UCSD-AML1 (cell line): ENCODE measurements around the gene RELT.
A peak's percentile ranks its signal among the peaks of the same experiment; 100 is the strongest.

ENCODE experiments used
- DNase-seq: peaks from one replicate; lab custom pipeline; 2025; ENCODE audit not compliant: unreplicated experiment; lab: John Stamatoyannopoulos, UW

The RELT gene

DNA sequence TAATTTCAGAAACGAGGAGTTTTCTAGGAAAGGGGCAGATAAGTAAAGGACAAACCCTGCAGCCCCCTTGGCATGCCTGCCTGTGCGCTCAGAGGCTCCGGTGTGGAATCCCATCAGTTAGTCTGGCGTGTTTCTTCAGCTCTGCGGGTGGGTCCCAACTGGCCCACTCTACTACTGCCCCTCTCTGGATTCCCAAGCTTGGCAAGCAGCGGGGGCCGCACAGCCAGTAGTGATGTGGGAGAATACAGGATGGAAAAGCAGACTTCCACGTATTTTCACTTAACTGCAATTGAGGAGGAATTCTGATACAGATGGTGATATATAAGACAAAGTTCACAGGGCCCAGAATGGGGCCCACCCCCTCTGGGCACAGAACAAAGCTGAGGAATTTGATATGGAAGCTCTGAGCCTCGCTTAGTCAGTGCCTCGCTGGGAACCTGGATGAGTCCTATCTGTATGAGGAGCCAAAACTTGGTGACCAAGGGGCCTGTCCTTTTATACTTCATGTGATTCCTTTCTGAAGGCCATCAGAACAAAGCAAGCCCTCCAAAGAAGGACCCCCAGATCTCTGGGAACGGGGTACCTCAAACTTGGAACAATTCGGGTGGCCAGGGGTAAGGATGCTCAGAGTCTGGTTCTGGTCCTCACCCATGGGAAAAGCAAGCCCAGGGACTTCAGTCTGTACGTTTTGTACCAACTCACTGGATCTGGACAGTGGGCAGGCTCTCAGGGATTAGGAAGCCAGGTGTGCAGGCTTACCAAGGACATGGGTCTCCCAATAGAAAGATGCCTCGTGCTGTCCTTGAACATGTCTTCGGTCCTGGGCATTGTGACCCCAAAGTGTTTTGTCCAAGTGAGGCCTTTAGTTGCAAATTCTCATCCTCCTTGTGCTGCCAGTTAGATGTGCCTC, 26.0 kb downstream of the RELT start:
- no peak for DNase-seq

- DNase-seq: no peak
Measured at GRCh38 chr11:73402834-73403185, 26.6 kb downstream of the RELT start.

GRCh38 chr11:73403541-73403940, 27.3 kb downstream of the RELT start:
- no peak for DNase-seq

DNA sequence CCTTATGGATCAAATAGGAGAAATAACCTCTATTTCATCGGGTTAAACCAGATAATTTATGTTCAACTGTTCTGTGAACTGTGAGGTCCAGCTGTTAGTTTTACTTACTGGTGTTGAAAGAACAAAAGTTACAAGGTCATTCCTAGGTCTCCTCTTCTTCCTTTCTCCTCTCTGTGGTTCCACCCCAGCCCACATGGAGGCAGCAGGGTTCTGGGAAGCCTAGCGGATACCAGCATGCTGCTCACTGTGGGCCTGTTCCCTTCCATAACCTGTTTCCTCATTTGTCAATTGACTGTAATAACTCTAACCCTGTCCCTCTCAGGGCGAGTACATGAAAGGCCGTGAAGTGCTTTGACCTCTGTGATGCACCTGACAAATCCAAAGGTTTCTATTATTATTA, 27.8 kb downstream of the RELT start:
- peak; percentile 64 for DNase-seq

GRCh38 chr11:73404506-73405145, 28.4 kb downstream of the RELT start:
- no peak for DNase-seq

- no peak for DNase-seq
Measured at GRCh38 chr11:73405146-73405510, 28.9 kb downstream of the RELT start.

DNA sequence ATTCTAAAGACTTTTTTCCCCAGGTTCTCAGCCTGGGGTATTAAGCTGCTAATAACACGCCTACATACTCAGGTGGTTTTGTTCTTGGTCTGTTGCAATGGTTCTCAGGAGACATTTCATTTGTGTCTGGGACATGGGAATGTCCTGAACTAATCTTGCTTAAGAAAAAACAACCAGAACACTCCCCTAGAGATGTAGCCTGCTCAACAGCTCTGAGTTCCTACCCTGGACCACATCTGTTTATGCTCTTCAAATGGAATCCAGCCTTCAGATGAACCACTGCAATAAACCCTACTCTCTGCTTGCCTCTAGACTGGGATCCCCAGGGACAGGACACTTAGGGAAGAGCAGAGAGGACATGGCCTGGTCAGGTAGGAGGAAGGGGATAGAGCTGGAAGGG, 29.9 kb downstream of the RELT start:
- DNase-seq: no peak

GRCh38 chr11:73406619-73407018, 30.4 kb downstream of the RELT start:
- DNase-seq: no peak

DNA sequence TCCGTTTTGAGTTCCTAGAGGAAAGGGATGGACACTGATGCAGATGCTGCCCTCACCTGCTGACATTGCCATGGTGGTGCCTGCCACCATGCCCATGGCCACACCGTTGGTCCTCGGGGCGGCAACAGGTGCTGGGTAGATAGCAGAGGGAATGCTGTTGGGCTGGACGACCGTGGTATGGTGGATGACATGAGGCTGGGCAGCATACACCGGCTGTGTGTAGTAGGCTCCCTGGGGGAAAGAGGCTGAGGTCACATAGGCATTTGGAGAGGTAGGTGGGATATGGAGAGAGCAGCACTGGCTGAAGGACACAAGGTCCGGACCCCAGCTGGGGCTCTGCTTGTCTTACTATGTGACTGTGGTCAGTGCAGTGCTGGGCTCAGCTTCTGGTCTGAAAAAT, 33.2 kb downstream of the RELT start:
- no peak for DNase-seq

DNA sequence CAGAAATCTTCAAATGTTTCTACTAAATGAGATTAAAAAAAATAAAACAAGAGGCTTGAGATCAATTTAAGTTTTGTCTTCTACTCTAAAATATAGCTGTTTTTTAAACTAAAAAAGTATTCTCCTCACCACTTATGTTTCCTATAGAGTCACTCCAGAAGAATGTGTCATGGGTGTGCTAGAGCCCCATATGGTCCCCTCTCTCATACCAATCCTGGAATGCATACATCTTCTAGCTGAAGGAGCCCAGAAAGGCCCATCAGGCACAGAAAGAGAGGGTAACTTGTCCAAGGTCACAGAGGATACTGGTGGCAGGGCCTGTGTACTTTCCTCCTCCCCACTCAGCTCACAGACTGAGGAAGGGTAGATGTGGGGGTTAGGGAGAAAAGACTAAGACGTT, 34.4 kb downstream of the RELT start:
- DNase-seq: no peak

DNA sequence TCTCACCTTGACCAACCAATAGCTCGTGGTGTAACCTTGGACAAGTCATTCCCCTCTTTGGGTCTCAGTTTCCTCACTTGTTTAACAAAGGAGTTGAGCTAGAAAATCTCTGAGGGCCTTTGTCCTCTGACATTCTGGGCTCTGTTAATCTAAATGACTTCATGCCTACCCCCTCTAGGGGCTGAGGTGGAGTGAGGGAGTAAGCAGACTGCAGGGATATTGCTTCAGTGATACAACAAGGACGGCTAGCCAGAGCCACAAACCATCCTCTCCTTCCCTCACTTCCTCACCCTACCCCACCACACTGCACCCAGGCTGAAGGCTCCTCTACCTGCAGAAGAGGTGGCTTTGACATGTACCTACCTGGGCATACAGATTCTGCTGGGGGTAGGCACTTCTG, 34.8 kb downstream of the RELT start:
- no peak for DNase-seq

- no peak for DNase-seq
Measured at GRCh38 chr11:73412308-73412707, 36.1 kb downstream of the RELT start.

DNA sequence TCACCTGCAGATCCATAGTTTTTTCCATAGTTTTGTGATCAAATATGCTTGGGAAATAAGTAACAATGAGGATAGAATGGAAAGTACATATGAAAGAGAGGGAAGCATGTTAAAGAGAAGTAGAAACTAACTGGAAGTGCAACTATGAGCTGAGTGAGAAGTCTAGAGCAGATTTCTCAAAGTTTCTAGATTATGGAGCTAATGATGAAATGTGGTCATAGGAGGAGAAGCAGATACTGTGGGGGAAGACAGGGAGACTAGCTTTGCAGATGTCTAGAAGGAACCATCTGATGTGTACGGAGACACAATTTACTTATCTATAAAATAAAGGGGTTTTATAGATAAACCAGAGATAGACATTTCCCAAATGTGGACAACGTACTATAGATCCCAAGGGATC, 37.1 kb downstream of the RELT start:
- no peak for DNase-seq

DNA sequence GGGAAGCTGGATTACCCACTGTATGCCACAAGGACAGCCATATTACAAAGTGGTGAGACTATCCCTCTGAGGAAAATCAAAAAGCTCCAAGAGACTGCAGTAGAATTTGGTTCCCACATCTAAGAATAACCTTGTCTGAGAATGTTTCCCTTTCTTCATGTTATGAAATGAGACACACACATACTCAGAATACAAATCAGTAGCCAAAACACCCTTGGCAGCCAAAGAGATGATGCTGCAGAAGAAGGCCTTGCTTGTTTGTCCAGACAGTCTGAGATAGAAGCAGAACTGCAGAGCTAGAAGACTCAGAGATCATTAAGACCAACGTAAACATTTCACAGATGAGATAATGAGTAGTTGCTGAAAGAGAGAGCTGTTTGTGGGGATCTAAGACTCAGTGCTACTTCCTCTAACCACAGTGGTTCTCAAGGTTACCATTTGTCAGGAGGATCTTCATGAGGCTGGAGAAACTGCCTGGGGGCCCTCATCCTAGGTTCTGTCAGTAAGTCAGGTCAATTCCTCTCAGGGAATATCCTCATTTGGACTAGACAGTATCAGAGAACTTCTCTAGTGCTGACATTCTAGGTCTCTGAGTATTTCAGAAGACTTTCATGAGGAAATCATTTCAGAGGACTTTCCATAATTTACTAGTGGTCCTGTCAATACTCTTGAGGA, 38.9 kb downstream of the RELT start:
- no peak for DNase-seq

DNA sequence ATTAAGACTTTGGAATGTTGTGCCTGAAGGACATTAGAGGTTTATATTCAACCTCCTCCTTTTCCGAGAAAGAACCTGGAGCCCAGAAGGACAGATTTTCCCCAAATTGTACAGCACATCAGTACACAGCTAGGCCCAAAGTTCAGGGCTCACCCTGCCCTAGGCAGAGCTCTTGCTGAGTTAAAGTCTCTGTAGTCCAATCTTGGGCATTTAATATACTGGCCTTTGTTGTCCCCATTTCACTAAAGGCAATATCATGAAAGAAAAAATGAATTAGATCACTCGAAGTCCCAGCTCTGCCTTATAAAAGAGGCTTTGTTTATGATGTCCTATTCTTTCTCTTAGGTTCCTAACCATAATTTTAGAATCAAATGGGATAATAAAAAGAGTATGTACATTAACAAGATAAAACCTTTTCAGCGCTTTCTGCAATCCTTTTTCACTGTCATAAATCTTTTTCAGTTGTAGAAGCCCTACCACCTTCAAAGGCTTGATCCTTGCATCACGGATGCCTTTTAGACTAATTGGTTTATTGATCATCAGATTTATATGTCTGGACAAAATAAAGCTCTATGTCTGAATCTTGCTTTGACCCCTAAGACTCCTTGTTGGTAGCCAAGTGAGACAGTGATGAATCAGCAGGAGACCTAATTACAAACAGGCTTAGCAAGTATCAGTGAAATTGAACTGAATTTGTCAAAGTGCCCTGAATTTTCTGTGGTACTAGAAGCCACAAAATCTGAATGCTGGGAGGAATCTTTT, 39.8 kb downstream of the RELT start:
- no peak for DNase-seq

- DNase-seq: no peak
Measured at GRCh38 chr11:73416786-73417185, 40.6 kb downstream of the RELT start.

DNA sequence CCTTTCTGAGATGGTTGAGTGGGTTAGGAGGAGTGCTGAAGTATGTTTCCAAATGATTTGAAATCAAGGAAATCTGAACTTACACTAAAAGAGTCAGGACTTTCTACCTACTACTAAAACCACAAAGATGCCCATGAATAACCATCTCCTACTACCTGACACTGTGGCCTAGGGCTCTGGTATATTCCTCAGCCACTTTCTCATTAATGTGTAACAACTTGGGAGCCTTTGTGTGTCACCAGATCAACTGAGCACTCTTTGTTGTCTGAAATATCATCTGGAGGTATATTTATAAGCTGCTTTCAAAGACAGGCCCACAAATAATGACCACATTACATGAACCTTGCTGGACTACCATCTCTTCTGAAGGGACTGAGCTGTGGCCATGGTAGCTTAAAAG, 43.9 kb downstream of the RELT start:
- DNase-seq: no peak

DNA sequence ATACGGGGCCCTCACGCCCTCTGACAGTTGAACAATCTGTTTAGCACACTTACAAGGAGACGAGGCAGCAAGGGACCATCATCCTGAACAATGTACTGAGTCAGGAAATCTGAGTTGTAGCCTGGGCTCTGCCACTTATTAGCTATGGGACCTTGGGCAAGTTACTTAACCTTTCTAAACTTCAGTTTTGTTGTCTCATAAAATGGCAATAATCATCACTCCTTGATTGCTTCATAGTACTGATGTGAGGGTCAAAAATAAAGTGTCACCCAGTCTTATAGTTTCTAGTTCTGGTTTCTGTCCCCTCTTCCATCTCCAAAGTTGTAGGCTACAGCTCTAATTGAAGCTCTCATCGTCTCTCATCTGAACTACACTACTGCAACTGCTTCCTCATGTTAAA, 46.7 kb downstream of the RELT start:
- no peak for DNase-seq

DNA sequence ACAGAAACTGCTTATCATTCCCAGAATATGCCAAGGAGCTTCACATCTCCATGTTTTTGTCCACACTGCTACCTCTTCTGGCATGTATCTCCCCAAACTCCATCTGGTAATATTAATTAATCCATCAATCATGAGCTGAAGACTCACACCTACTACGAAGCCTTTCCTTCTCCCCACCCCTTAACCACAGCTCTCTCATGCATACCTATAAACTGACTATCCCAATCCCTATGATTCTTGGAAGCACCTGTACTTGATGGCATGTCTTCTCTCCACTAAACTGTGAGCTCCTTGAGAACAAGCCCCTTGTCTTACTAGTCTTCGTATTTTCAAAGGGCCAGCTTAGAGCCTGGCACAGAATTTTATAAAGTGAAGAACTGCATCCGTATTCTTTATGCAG, 47.3 kb downstream of the RELT start:
- no peak for DNase-seq

DNA sequence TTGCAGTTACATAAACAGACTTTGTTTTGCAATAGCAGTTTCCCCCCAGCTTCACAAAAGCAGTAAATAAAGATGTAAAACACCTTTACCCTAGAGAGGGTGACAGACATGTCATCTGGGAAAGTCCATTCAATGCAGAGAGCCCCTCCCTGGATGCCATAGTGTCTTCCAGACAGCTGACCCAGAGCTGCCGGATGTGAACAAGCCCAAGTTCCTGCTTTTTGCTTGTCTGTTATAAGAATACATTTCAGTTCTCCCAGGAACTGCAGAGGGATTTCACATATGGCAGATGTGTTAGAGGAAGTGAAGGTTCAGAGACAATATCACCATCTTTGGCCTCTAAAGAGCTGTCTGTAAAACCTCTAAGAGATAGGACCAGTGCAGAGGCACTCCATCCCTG, 48.9 kb downstream of the RELT start:
- no peak for DNase-seq

DNA sequence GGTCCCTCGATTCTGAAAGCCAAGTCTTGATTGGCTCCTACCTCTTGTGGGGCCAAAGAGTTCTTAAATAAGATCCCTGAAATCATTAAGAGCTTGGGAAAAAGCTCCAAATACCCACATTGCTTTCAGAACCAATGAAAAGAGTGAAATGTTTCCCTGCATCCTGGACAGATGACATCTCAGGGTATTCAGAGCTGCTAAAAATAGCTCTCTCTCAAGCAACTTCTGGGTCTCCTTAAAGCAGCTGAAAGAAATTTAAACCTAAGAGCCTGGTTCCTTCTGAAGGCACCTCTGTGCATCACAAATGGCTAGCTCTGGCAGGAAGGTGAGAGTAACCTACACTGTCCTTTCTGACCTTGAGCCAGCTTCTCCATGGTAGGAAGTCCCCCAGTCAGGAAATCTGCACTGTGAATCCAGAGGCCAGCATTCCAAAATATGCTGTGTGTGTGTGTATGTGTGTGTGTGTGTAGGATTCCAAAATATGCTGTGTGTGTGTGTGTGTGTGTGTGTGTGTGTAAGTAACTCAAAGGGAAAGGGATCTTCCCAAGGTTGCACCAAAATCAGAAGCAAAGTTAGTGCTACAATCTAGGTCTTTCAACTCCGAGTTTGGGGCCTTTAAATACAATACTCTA, 50.1 kb downstream of the RELT start:
- DNase-seq: no peak
